ENCODE measurements around the gene RPS6KA2.
A peak's percentile ranks its signal among the peaks of the same experiment; 100 is the strongest.
"Not testable (repeated sequence)": the region's sequence is repeated elsewhere in the genome, so short reads cannot be mapped to it uniquely, and the experiment has no call there.

The RPS6KA2 gene

GRCh38 chr6:166591961-166592520 is 35.0 kb downstream of the RPS6KA2 start:
- peak; percentile 44 for DNase-seq

DNA sequence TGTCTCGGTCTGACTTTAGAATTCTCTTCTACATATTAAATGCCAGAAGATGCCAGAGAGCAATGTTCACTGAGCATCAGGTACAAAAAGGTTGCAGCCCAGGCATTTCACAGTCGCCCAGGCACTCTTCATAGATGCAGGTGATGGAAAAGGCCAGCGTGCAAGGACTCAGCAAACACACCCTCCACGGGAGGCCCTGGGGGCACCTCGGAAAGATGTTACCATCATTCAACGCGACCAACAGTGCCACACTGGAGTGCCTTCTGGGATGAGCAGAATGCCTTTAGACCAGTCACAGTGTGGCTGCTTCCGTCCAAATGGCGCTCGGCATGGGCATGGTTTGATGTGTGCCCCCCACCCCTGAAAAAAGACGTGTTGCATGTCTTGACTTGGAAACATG is 36.0 kb downstream of the RPS6KA2 start:
- no peak for DNase-seq

DNA sequence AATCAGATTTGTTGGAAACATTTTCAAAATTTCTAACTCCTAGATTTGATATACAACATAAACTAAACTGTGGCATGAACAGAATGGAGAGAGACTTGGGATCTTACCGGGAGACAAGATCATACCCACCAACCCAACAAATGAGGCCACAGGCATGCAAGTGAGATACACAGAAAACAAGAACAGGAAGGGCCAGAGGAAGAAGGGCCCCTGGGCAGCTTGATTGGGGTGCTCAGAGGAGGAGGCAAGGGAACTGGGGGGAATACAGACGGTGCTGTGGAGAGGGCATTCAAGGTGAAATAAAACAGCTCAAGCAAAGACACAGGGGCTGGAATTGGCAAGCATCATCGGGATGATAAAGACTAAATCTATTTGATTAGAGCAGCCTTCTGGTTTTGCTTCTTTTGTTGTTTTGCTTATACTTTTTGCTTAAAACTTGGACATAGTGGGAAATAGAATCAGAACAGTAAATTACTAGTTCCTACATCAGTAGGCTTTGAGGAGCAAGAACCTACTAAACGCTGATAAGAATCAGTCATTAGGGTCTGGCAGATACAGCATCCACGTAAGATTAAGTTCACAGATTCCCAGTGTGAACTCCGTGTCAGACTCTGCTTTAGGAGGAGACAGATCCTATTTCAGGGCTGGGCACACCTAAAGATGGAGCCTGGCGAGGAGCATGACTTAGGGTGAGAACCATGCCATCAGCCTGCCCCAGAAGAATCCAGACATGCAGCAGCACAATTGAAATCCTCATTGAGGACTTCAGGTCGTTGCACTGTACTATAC is 37.1 kb downstream of the RPS6KA2 start:
- no peak for DNase-seq

DNA sequence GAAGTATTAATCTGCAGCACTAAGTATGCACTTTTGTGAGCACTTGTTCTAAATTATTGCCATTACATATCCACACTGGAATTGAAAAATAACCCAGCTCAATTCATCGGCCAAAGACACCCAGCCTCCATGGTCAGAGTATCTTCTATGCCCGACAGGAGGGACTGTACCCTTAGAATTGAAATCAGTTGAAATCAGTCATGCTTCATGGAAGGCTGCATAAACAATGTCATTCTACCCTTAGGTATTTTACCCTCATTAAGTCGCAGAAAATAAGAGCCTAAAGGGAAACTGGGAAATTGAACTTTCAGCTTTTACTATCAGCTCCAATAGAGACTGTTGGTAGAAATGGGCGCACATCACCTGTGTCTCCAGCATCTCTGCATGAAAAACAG is 37.7 kb downstream of the RPS6KA2 start:
- no peak for DNase-seq

DNA sequence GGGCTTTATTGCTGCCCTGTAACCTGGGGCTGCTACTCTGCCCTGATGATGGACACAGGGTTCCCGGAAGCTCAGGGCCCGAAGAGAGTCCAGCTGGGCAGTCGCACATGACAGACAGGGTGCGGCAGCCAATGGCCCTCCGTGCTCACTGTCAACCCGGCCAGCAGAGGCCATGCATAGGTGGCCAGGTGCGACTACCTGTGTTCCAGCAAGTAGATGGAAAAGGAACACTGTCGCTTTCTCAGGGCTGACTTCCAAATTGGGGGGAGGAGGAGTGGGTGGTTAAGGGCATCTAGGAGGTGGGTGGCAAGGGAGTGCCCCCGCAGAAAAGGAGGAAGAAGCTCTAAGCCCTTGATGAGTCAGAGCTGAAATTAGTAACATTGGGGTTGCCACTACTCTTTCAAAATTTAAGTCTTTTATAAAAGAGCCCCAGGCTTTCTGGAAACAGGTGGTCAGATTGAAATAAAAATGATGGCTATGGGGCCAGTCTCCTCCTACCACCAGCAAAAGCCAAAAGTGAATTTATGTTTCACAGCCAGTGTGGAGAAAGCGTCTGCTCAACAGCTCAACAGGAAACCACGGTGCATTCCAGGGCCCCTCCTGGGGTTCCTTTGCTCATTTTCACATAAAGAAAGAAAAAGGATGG is 38.2 kb downstream of the RPS6KA2 start:
- peak; percentile 83 for DNase-seq

DNA sequence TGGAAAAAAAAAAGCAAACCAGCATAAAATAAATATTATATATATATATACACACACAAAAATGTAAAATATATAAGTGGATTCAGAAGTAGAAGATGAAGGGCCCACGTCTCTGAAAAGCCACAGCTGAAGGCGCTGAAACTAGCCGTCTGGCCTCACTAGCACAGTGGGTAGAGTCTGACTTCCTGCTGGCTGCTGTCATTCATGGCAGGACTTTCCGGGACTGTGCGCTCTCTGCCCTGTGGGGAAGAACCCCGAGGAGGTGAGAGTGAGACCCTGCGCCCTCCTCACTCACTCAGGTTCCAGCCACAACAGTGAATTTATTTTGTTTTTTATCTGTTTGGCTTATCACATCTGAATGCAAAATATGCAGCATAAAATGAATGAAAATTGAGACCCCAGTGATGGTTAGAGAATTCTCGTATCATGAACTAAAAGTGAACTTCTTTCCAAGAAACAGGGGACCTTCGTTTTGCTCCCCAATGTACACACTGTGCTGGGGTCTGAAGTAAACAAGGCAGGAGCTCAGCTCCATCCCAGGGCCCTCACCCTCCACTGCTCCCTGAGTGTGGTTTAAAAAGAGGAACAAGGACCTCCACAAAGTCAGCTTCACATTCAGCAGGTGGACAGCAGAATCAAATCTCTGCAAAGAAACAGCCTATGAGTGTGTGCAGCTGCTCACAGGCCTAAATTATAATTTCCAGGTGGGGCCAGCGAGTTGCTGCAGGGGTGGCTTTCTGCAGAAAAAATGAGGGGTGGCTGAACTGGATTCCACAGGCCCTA is 39.2 kb downstream of the RPS6KA2 start:
- no peak for DNase-seq

DNA sequence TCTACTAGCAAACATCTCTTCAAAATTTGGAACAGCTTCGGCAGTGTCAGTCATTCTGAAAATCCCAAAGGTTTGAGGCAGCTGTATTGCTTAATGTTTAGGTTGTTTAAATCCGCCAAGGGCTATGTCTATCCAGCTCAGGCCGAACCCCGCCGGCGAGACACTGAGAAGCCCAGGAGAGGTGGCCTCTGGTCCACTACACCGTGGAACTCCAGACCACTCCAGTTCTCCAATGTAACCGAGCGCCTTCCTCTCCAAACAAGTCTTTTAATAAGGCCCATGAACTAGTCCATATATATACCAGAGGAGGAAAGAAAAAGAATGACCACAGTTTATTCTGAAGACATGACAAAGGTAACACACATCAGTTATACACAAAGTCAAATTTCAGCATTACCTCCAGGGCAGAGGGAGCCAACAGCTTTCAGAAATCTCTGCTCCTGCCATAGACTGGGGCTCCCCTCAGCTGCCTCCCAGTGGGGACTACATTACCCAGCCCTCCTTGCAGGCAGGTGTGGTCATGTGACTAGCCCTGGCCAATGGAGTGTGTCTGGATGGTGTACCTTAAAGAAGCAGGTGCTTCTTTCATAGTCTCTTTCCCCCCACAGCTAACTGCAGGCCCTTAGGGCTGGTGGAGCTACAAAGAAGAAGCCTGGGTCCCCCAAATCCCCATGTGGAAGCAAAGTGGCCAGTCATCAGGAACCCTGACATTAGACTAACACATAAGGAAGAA is 40.5 kb downstream of the RPS6KA2 start, which contains the start of gene RAMACL:
RAMACL (minus strand) TSS at position 255 of the 733 bp plus-strand sequence; CDS start at position 54, 201 bp downstream.
- DNase-seq = no peak

DNA sequence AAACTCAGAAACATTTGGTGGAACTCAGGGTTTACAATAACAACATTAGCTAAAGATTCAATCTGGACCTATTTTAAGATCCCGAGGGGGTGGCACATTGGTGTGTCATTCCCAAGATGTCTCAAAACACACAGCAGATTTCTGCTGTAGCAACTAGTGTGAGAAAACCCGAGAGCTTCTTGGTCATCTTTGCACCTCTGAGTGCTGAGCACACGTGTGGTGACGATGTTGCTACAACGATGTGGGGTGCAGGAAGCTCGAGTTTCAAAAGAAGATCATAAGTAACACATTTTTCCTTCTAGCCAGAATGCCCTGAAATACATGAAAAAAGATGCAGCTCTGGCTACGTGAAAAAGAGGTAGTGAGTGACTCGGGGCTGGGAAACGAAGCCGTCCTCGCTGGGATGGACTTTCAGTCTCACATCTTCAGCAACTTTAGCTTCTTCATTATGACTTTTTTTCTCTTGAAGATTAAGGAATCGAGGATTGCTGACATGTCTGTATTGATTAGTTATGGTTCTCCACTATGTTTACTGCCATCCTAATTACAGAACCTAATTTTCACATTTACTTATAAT is 42.1 kb downstream of the RPS6KA2 start:
- DNase-seq = peak; percentile 63

DNA sequence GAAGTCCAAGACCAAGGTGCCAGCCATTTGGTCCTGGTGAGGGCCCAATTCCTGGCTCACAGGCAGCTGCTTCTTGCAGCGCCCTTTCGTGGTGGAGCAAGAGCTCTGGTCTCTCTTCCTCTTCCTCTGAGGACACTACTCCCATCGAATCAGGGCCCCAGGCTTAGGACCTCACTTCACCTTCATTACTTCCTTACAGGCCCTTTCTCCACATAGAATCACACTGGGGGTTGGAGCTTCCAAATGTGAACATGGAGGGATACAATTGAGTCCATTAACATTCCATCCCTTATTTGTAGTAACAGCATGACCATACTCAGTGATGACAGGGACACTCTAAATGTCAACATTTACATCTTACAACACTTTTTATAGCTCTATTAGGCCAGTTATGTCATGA is 42.9 kb downstream of the RPS6KA2 start:
- DNase-seq = peak; percentile 74

DNA sequence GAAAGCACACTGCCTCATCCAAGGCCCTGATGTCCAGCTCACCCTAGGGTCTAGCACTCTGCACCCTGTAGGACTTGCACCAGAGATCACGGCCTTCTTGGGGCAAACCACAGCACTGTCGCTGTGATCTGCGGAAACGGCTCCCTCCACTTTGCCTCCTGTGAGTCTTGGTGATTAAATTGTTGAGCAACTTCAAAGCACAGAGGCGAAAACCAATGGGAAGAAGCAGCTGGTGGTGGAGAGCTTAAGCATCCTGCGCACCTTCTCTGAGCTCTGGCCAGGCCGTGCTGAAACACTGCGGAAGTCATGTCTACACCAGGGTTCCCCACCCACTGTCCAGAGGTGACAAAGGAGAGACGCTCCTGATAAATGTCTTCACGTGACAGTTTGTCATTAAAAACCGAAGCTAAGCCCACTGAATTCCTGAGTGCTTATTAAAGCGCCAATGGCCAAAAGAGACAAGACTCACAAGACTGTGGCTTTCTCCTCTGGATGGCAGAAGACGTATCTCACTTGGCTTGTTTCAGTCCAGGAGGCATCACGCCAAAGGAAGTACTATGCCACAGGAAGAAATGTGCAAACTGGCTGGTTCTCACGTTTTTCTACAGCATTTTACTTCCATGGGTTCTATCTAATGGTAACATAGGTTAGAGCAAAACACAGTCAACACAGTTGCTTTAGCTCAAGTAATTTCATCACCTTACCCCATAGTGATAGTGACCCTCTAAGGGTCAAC is 43.7 kb downstream of the RPS6KA2 start:
- DNase-seq = no peak

DNA sequence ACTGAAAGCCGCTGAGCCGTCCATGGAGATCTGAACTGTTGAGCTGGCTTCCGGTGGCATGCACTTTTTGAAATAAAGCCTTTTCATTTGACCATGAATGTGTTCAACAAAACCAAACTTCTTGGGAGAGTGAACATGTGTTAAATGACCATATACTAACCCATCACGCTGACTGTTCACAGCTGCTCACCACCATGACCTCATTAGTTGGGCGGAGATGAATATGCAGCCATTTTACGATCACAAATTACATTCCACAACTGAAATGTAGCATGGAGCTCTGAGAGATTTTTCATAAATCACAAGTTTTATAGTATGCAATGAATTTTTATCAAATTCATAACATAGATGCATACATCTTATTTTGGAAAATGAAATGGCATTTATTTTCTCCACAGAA is 44.8 kb downstream of the RPS6KA2 start:
- no peak for DNase-seq

- DNase-seq = not testable (repeated sequence)
Observed at GRCh38 chr6:166581801-166582200, 45.2 kb downstream of the RPS6KA2 start.

- DNase-seq = peak; percentile 45
Observed at GRCh38 chr6:166581091-166581511, 46.0 kb downstream of the RPS6KA2 start.

GRCh38 chr6:166580076-166581050 is 46.7 kb downstream of the RPS6KA2 start:
- DNase-seq = peak; percentile 73

DNA sequence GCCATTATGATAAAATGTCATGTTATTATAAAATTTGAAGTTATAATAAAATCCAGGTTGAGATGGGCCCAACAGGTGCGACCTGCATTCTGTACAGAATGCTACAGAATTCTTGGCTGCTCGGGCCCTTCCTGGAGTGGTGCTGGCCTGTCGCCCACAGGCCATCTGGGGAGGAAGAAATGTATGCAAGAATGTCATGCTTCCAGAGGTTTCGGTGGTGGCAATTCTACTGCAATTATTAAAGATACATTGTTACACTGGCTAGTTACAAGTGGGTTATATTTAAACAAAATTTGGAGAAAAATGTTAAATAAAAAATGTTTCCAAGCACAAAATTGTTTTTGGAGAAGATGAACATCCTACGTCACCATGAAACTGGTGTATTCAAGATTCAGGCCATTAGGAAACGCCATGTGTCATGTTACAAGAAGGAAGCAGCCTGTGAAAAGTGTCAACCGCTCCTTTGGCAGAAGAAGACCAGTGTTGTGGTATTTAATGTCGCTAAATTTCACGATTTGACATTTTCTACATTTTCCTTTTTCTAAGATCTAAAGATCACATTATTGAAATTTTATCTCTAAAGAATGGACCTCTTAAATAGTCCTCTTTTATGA is 47.7 kb downstream of the RPS6KA2 start:
- DNase-seq = no peak

DNA sequence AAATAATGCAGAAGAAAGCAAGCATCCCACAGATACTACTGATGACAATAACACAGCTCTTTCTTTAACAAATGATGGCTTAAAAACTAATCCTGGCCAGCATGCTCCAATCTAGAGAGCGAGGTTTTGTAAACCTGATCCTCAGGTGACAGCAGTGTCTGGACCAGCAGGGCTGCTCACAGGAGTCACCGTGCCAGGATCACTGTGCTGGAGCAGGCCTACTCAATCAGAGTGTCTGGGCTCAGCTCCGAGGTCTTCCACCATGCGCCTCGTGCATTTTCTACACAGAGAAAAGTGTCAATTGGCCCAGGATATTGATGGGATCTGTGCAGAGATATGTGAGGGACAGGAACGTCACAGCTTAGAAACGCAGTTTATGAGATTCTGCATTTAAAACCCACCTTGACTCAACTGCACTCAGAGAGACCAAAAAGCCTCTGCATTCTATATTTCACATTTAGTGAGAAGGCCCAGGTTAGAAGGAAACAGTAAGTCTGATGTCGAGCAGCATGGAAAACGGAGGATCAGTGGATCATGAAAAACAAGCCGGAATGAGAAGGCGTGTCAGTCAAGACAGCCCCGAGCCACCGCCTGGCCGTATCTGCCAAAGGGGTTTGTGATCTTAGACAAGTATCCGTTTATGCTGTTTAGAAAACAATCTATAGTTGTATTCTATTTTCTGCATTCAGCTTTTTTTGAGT is 48.4 kb downstream of the RPS6KA2 start:
- no peak for DNase-seq

DNA sequence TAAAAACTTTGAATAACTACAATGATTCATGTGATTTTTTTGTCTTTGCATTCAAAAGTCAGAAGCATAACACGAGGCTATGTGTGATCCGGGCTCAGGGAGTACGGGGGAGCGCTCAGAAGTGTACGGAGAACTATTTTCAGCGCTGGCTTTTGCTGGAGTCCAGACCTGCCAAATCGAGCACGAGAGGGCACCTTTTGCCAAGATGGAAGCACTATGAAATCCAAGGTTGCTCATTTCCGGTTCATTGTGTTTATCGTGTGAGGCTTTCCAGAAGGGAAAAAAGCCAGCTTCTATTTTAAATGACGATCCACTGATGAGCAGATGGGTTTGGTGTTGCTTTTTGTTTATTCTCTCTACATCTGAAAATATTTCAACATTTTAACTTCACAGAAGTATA is 51.8 kb downstream of the RPS6KA2 start:
- no peak for DNase-seq

GRCh38 chr6:166573511-166574216 is 53.4 kb downstream of the RPS6KA2 start:
- DNase-seq = no peak

All from fibroblast of skin of scalp (primary cell).